Trophoblast cell (in vitro differentiated cells and primary cell): ENCODE results near the gene RAD51B.

ENCODE experiments used
- DNase-seq, 2 donors: peaks; one replicate each; pipeline ENCODE4 v3.0.0-alpha.2; 2016
- H2AFZ ChIP-seq: 2 replicates; pipeline ENCODE4 v1.6.1; 2013; ENCODE audit warnings: low read length, moderate library complexity, mild to moderate bottlenecking; ENCODE audit not compliant: insufficient read depth, poor library complexity
- H2AK5ac ChIP-seq: 2 replicates; pipeline ENCODE4 v1.6.1; 2013; ENCODE audit warnings: mild to moderate bottlenecking, low read length
- H2BK120ac ChIP-seq: 2 replicates; pipeline ENCODE4 v1.6.1; 2013; ENCODE audit warnings: low read length, mild to moderate bottlenecking, moderate library complexity; ENCODE audit not compliant: insufficient read depth, poor library complexity
- H2BK12ac ChIP-seq: 2 replicates; pipeline ENCODE4 v1.6.1; 2013; ENCODE audit warnings: mild to moderate bottlenecking, low read length, moderate library complexity
- H2BK5ac ChIP-seq: 2 replicates; pipeline ENCODE4 v1.6.1; 2013; ENCODE audit warnings: low read length, low read depth, moderate library complexity, mild to moderate bottlenecking; ENCODE audit not compliant: poor library complexity
- H3K14ac ChIP-seq: 2 replicates; pipeline ENCODE4 v1.6.1; 2013; ENCODE audit warnings: mild to moderate bottlenecking, low read length
- H3K18ac ChIP-seq: 2 replicates; pipeline ENCODE4 v1.6.1; 2013; ENCODE audit warnings: mild to moderate bottlenecking, low read length
- H3K23ac ChIP-seq: 2 replicates; pipeline ENCODE4 v1.6.1; 2013; ENCODE audit warnings: low read length
- H3K27ac ChIP-seq: 2 replicates; pipeline ENCODE4 v1.5.1; 2013; ENCODE audit warnings: low read depth, mild to moderate bottlenecking, inconsistent platforms, low read length, moderate library complexity
- H3K27me3 ChIP-seq: 2 replicates; pipeline ENCODE4 v1.6.1; 2013; ENCODE audit warnings: inconsistent platforms, mild to moderate bottlenecking, low read length, moderate library complexity; ENCODE audit not compliant: insufficient read depth
- H3K36me3 ChIP-seq, 2 experiments: 1 replicate in 1 of 2; 2 replicates in 1 of 2; pipeline ENCODE4 v1.6.1; 2013; ENCODE audit warnings: low read length in 2 of 2, mild to moderate bottlenecking in 2 of 2, moderate library complexity in 1 of 2; ENCODE audit not compliant: insufficient read depth in 2 of 2, control insufficient read depth in 1 of 2
- H3K4ac ChIP-seq: 2 replicates; pipeline ENCODE4 v1.6.1; 2013; ENCODE audit warnings: low read depth, mild to moderate bottlenecking, low read length, moderate library complexity
- H3K4me1 ChIP-seq, 2 experiments: 1 replicate in 1 of 2; 2 replicates in 1 of 2; pipeline ENCODE4 v1.6.1; 2013; ENCODE audit warnings: low read length in 2 of 2, mild to moderate bottlenecking in 2 of 2, moderate library complexity in 1 of 2; ENCODE audit not compliant: insufficient read depth in 2 of 2, control insufficient read depth in 1 of 2
- H3K4me2 ChIP-seq: 2 replicates; pipeline ENCODE4 v1.6.1; 2013; ENCODE audit warnings: inconsistent platforms, mild to moderate bottlenecking, low read length, moderate library complexity
- H3K4me3 ChIP-seq: 2 replicates; pipeline ENCODE4 v1.5.1; 2013; ENCODE audit warnings: mild to moderate bottlenecking, low read depth, low read length, inconsistent platforms
- H3K79me1 ChIP-seq: one replicate; pipeline ENCODE4 v1.6.1; 2013; ENCODE audit warnings: low read length
- H3K79me2 ChIP-seq: 2 replicates; pipeline ENCODE4 v1.6.1; 2013; ENCODE audit warnings: low read length, mild to moderate bottlenecking; ENCODE audit not compliant: control insufficient read depth, insufficient read depth, poor library complexity
- H3K9ac ChIP-seq: 2 replicates; pipeline ENCODE4 v1.6.1; 2013; ENCODE audit warnings: mild to moderate bottlenecking, low read length
- H3K9me3 ChIP-seq: 2 replicates; pipeline ENCODE4 v1.6.1; 2013; ENCODE audit warnings: low read depth, mild to moderate bottlenecking, control low read depth, inconsistent platforms, low read length; ENCODE audit not compliant: insufficient read depth
- H4K12ac ChIP-seq: 2 replicates; pipeline ENCODE4 v1.6.1; 2013; ENCODE audit warnings: low read depth, mild to moderate bottlenecking, low read length, moderate library complexity
- H4K8ac ChIP-seq: 2 replicates; pipeline ENCODE4 v1.6.1; 2013; ENCODE audit warnings: low read depth, mild to moderate bottlenecking, low read length, moderate library complexity
- H4K91ac ChIP-seq: one replicate; pipeline ENCODE4 v1.6.1; 2013; ENCODE audit warnings: low read depth, mild to moderate bottlenecking, low read length, moderate library complexity
- WGBS: extraction: QIAGEN DNeasy Blood & Tissue Kit; methylation state at CpG from one replicate; pipeline ENCODE4 v1.1.7; 2013; ENCODE audit warnings: missing lambda C conversion rate; ENCODE audit not compliant: insufficient read length, insufficient coverage; ENCODE audit errors: extremely low coverage; 5-methylcytosine and 5-hydroxymethylcytosine counted together

The RAD51B gene

DNA sequence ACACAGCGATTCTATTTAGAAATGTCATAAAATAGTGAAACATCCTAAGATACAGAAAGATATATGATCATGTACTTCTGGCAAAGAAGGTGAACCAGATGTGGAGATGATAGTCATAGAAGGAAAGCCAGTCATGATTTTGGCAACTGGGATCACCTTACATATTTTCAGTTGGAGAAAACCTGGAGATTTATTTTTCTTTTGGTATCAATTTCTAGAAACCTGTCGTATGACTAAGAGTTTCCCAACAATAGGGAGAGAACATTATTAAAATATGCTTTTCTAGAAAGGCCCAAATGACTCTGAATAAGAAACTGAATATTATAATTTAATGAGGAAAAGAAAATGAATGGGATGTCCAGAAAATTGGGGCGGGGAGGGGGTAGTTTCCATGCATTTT lies 576.9 kb downstream of the RAD51B start:
- Histone ChIP-seq H3K4me2 (no peak overlapping the region), H3K27ac (no peak overlapping the region), H4K8ac (no peak overlapping the region), H3K79me2 (peaks cover 4% of the 10 kb centered on the region), H2BK5ac (no peak overlapping the region), H3K4ac (no peak overlapping the region), H3K23ac (no peak overlapping the region), H3K14ac (no peak overlapping the region), H3K4me1 (peaks cover 20 to 30% of the 10 kb centered on the region in 2 experiments), H2AFZ (no peak overlapping the region), H2BK120ac (no peak overlapping the region), H2AK5ac (no peak overlapping the region), H3K27me3 (no peaks in the 10 kb centered on the region), H3K79me1 (peaks cover 28% of the 10 kb centered on the region), H3K9ac (no peak overlapping the region), H4K91ac (no peak overlapping the region), H3K9me3 (no peaks in the 10 kb centered on the region), H3K36me3 (no peaks in the 10 kb centered on the region), H2BK12ac (no peak overlapping the region), H3K4me3 (no peak overlapping the region), H3K18ac (no peak overlapping the region), H4K12ac (no peak overlapping the region)
- no CpG with 5 or more reads among the region's 3 CpGs for WGBS
- DNase-seq, result no peak

DNA sequence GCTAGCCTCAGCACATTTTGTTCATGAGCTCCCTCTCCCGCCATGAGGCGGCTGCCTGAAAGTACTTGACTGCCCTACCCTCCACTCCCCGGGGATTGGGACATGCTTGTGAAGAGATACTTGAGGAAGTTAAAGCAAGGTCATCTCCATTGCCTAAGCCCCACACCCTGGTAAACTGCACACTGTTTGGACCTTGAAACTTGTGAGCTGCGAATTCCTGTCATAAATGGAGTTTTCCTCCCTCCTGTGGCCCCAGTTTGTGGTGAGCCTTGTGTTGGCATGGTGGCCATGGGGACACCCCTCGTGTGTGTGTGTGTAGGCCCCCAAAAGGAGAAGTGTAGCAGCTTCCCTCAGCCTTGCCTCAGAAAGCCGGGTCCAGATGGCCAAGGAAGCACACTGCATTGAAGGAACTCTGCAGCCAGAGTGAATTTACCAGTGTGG lies 577.8 kb downstream of the RAD51B start:
- Histone ChIP-seq H3K4ac (peak overlapping the region; percentile 53), H4K12ac (no peak overlapping the region), H3K14ac (peak overlapping the region; percentile 96), H2AFZ (peak overlapping the region; percentile 38), H2BK120ac (peak overlapping the region; percentile 94), H3K36me3 (no peaks in the 10 kb centered on the region), H2BK5ac (peak overlapping the region; percentile 98), H3K4me3 (no peak overlapping the region), H2BK12ac (peak overlapping the region; percentile 94), H4K8ac (peak overlapping the region; percentile 80), H3K9ac (no peak overlapping the region), H3K27me3 (no peaks in the 10 kb centered on the region), H3K27ac (peak overlapping the region; percentile 89), H2AK5ac (peak overlapping the region; percentile 94), H3K9me3 (no peaks in the 10 kb centered on the region), H3K79me1 (peaks cover 36% of the 10 kb centered on the region), H3K4me1 (peaks cover 23 to 34% of the 10 kb centered on the region in 2 experiments), H3K79me2 (peaks cover 5% of the 10 kb centered on the region), H3K4me2 (no peak overlapping the region), H3K18ac (peak overlapping the region; percentile 94), H4K91ac (peak overlapping the region; percentile 99), H3K23ac (no peak overlapping the region)
- peak in 1 of 2 donors; percentile 51 for DNase-seq
- WGBS, result no CpG with 5 or more reads among the region's 6 CpGs

DNA sequence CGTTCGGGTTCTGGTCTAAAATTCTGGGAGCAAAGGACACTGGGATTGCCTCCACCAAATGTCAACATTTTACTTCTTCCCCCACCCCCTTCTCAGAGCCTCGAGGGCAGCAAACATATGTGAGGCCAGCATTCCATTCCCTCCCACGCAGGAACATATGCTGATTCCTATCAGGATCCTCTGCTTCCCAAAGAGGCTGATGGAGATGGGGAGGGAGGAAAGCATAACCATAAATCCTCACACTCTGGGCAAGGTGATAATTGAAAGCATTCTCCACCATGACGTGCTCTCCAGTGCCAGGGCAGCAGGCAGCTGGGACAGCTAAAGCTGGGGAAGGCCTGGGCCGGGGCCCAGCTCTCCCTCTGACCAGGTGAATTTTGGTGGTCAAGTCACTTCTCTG lies 578.2 kb downstream of the RAD51B start:
- peak overlapping the region; percentile 94 for H2BK120ac ChIP-seq
- peaks cover 39% of the 10 kb centered on the region for H3K79me1 ChIP-seq
- no peak overlapping the region for H2AFZ ChIP-seq
- H3K4me1 ChIP-seq, result peaks cover 23 to 34% of the 10 kb centered on the region in 2 experiments
- H3K36me3 ChIP-seq, result no peaks in the 10 kb centered on the region
- no peaks in the 10 kb centered on the region for H3K27me3 ChIP-seq
- H3K4me3 ChIP-seq, result no peak overlapping the region
- peak overlapping the region; percentile 96 for H3K14ac ChIP-seq
- H2AK5ac ChIP-seq, result no peak overlapping the region
- H3K4ac ChIP-seq, result no peak overlapping the region
- H3K4me2 ChIP-seq, result no peak overlapping the region
- peak overlapping the region; percentile 89 for H3K27ac ChIP-seq
- H4K91ac ChIP-seq, result peak overlapping the region; percentile 99
- no peak overlapping the region for H3K9ac ChIP-seq
- H3K23ac ChIP-seq, result no peak overlapping the region
- H2BK12ac ChIP-seq, result peak overlapping the region; percentile 94
- no peaks in the 10 kb centered on the region for H3K9me3 ChIP-seq
- no CpG with 5 or more reads among the region's 6 CpGs for whole genome bisulfite sequencing
- peak overlapping the region; percentile 98 for H2BK5ac ChIP-seq
- peaks cover 7% of the 10 kb centered on the region for H3K79me2 ChIP-seq
- DNase-seq, result peak in 1 of 2 donors; percentile 44
- no peak overlapping the region for H3K18ac ChIP-seq
- no peak overlapping the region for H4K12ac ChIP-seq
- peak overlapping the region; percentile 27 for H4K8ac ChIP-seq

- Histone ChIP-seq H4K12ac (no peak overlapping the region), H3K4me3 (no peak overlapping the region), H2AFZ (no peak overlapping the region), H3K9ac (no peak overlapping the region), H2AK5ac (no peak overlapping the region), H3K4ac (peak overlapping the region; percentile 14), H3K23ac (no peak overlapping the region), H3K27ac (peak overlapping the region; percentile 89), H3K27me3 (no peaks in the 10 kb centered on the region), H2BK5ac (peak overlapping the region; percentile 63), H3K36me3 (no peaks in the 10 kb centered on the region), H3K4me1 (peaks cover 25 to 32% of the 10 kb centered on the region in 2 experiments), H4K8ac (peak overlapping the region; percentile 49), H3K18ac (peak overlapping the region; percentile 34), H2BK120ac (peak overlapping the region; percentile 85), H3K79me2 (peaks cover 7% of the 10 kb centered on the region), H3K14ac (peak overlapping the region; percentile 47), H3K79me1 (peaks cover 38% of the 10 kb centered on the region), H2BK12ac (peak overlapping the region; percentile 74), H4K91ac (peak overlapping the region; percentile 99), H3K9me3 (no peaks in the 10 kb centered on the region), H3K4me2 (no peak overlapping the region)
- DNase-seq, result no peak
- WGBS, result no CpG with 5 or more reads among the region's 2 CpGs
These were observed 578.8 kb downstream of the RAD51B start for GRCh38 chr14:68398370-68398769.
